A673 (cell line): ENCODE measurements around the gene FHIT.

ENCODE experiments used
- EZH2 ChIP-seq: fragments of 200-600 bp; sonication (generic); IDR thresholded peaks from 2 replicates; pipeline ENCODE4 v1.6.1; 2017; ENCODE audit warnings: borderline replicate concordance, low read depth, mild to moderate bottlenecking, mixed read lengths, antibody characterized with exemption, low read length; ENCODE audit not compliant: poor library complexity, severe bottlenecking
- TF ChIP-seq, protein P1 (sequence below): fragments of 300-800, 200-600 bp; sonication (generic); conservative IDR thresholded peaks from 2 replicates; pipeline ENCODE4 v1.5.1; 2017; ENCODE audit warnings: low read depth, mild to moderate bottlenecking, antibody characterized with exemption, low read length, moderate library complexity, mixed read lengths

DNA sequence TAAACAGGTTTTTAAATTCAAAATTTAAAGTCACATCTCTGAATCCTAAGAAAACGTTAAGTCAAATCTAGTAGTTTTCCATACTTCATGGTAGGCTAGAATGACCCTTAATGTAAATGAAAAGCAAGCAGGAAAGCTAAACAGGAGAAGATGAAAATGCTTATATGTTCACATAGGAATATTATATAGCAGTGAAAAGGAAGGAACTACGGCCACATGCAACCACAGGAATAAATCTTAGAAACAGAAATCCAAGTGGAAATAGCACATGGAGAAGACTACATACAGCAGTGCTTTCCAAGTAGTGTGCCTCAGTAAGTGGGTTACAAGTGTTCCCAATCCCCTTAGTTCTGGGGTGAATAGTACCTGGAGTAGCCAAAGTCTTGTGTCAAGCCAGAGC, 296.2 kb downstream of the FHIT start:
- TF ChIP-seq, protein P1, sequence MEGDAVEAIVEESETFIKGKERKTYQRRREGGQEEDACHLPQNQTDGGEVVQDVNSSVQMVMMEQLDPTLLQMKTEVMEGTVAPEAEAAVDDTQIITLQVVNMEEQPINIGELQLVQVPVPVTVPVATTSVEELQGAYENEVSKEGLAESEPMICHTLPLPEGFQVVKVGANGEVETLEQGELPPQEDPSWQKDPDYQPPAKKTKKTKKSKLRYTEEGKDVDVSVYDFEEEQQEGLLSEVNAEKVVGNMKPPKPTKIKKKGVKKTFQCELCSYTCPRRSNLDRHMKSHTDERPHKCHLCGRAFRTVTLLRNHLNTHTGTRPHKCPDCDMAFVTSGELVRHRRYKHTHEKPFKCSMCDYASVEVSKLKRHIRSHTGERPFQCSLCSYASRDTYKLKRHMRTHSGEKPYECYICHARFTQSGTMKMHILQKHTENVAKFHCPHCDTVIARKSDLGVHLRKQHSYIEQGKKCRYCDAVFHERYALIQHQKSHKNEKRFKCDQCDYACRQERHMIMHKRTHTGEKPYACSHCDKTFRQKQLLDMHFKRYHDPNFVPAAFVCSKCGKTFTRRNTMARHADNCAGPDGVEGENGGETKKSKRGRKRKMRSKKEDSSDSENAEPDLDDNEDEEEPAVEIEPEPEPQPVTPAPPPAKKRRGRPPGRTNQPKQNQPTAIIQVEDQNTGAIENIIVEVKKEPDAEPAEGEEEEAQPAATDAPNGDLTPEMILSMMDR: no peak
- no peak for TF ChIP-seq EZH2
